Measurements from ENCODE around the gene POU2F1. TPM values are rescaled to one million over a fixed set of nuclear protein-coding genes. Genes with fewer than 3 reads are reported as not detected.

The POU2F1 gene
- total RNA-seq, 1 experiment from 2014 or later, result 29.6 TPM

DNA sequence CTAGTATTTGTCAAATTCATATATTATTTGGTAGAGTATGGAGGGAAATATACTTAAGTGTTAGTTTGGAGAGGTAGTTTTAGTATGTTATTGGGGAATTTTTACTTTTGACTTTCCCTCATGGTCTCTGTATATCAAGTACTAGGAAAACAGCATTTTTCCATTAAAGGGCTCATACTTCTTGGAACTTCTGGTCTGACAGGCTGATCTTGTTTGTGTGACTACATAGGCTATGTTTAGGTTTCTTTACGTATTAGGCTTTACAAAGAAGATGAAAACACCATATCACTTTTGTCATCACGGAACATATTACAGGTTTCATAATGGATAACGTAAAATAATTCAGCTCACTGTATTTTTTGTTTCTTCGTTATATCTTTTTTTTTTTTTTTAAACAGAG is 30.8 kb downstream of the POU2F1 start:
- H3K9me3 Mint-ChIP-seq (ENCODE audit: unreplicated experiment), result no peaks in the 10 kb centered on the region

DNA sequence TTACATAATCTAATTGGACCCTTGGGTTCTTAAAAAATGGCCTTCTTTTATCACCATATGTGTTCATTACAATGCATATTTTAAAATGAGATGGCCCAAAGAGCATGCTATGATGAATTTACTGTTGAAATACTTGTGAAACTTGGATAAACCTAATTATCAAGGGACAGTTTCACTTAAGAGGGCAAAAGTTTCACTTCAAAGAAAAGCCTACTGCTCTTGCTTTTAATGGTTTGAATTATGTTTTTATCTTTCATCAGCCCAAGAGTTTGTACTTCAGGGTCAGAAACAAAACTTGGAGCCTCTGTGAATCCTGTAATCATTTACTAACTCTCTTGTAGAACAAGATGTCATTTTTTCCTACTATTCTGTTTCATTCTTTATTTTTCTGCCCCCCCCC is 32.3 kb downstream of the POU2F1 start:
- no peak for DNase-seq
- no peaks in the 10 kb centered on the region for H3K36me3 ChIP-seq (ENCODE audit: control insufficient read depth, insufficient read depth, low read length)
- intact Hi-C loops (cut with micrococcal nuclease; ENCODE audit: unreplicated experiment), result no loop called here
- H3K9me3 Mint-ChIP-seq (ENCODE audit: unreplicated experiment), result no peaks in the 10 kb centered on the region
- CTCF ChIA-PET, result no interaction called here
- H3K27me3 Mint-ChIP-seq (ENCODE audit: insufficient read depth, unreplicated experiment), result no peaks in the 10 kb centered on the region
- H3K4me1 Mint-ChIP-seq (ENCODE audit: low read depth, unreplicated experiment), result peaks cover 21% of the 10 kb centered on the region
- H3K36me3 Mint-ChIP-seq (ENCODE audit: insufficient read depth, unreplicated experiment), result no peaks in the 10 kb centered on the region
- TF ChIP-seq, protein P1, sequence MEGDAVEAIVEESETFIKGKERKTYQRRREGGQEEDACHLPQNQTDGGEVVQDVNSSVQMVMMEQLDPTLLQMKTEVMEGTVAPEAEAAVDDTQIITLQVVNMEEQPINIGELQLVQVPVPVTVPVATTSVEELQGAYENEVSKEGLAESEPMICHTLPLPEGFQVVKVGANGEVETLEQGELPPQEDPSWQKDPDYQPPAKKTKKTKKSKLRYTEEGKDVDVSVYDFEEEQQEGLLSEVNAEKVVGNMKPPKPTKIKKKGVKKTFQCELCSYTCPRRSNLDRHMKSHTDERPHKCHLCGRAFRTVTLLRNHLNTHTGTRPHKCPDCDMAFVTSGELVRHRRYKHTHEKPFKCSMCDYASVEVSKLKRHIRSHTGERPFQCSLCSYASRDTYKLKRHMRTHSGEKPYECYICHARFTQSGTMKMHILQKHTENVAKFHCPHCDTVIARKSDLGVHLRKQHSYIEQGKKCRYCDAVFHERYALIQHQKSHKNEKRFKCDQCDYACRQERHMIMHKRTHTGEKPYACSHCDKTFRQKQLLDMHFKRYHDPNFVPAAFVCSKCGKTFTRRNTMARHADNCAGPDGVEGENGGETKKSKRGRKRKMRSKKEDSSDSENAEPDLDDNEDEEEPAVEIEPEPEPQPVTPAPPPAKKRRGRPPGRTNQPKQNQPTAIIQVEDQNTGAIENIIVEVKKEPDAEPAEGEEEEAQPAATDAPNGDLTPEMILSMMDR (IDR thresholded peaks at IDR 0.05; ENCODE audit: insufficient read depth in 1 of 2, low read depth in 1 of 2, low read length in 1 of 2, severe bottlenecking in 1 of 2, unreplicated experiment in 1 of 2), result no peak
- POLR2A ChIA-PET, result no interaction called here
- H3K4me3 ChIP-seq (ENCODE audit: low read depth, low read length), result no peak overlapping the region
- no peaks in the 10 kb centered on the region for H3K9me3 ChIP-seq
- H3K4me3 Mint-ChIP-seq (ENCODE audit: unreplicated experiment), result no peak overlapping the region
- H3K27me3 ChIP-seq (replicated peaks; ENCODE audit: control insufficient read depth, insufficient read depth, low read length), result no peaks in the 10 kb centered on the region
- no peak overlapping the region for H3K27ac Mint-ChIP-seq (ENCODE audit: unreplicated experiment)
- no TSS peak for BruUV-seq (replicated peaks)
- H3K4me1 ChIP-seq, result peaks cover 32% of the 10 kb centered on the region

More for the DNA sequence above, 30.8 kb downstream of the POU2F1 start:
- Mint-ChIP-seq H3K27me3 (ENCODE audit: insufficient read depth, unreplicated experiment) (no peaks in the 10 kb centered on the region), H3K4me1 (ENCODE audit: low read depth, unreplicated experiment) (peaks cover 26% of the 10 kb centered on the region), H3K4me3 (ENCODE audit: unreplicated experiment) (no peak overlapping the region), H3K36me3 (ENCODE audit: insufficient read depth, unreplicated experiment) (no peaks in the 10 kb centered on the region), H3K27ac (ENCODE audit: unreplicated experiment) (no peak overlapping the region)
- DNase-seq, result no peak
- BruUV-seq (replicated peaks), result no TSS peak
- Histone ChIP-seq H3K4me3 (ENCODE audit: low read depth, low read length) (no peak overlapping the region), H3K9me3 (no peaks in the 10 kb centered on the region), H3K4me1 (peaks cover 33% of the 10 kb centered on the region), H3K36me3 (ENCODE audit: control insufficient read depth, insufficient read depth, low read length) (no peaks in the 10 kb centered on the region), H3K27me3 (replicated peaks; ENCODE audit: control insufficient read depth, insufficient read depth, low read length) (no peaks in the 10 kb centered on the region)
- POLR2A ChIA-PET, result no interaction called here
- intact Hi-C loops (cut with micrococcal nuclease; ENCODE audit: unreplicated experiment), result no loop called here
- TF ChIP-seq, protein P1 (IDR thresholded peaks at IDR 0.05; ENCODE audit: insufficient read depth in 1 of 2, low read depth in 1 of 2, low read length in 1 of 2, severe bottlenecking in 1 of 2, unreplicated experiment in 1 of 2), result no peak
- CTCF ChIA-PET, result no interaction called here

DNA sequence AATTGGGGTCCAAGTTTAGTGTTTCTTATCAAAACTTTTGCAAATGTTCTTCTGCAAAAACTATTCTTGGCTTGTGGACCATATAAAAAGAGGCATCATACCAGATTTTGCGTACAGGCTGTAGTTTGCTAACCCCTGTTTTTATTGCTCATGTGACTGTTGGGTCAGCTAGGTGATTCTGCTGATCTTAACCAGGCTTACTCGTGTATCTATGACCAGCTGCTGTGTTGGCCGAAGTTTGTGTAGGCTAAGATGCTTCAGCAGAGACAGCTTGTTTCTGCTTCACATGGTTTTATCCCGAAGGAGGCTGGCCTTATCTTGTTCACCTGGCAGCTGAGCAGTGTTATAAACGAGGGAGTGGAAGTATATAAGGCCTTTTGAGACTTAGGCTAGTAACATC is 38.2 kb downstream of the POU2F1 start:
- intact Hi-C loops (cut with micrococcal nuclease; ENCODE audit: unreplicated experiment), result no loop called here
- H3K4me1 Mint-ChIP-seq (ENCODE audit: low read depth, unreplicated experiment), result peaks cover 9% of the 10 kb centered on the region
- CTCF ChIA-PET, result interaction anchor here (0.5 kb wide), 1 partner anchor 11 kb away, joined by 5 read pairs; no protein-coding TSS in a partner anchor
- no peaks in the 10 kb centered on the region for H3K9me3 ChIP-seq
- peaks cover 7% of the 10 kb centered on the region; the same call in 1 of the 2 replicates for H3K4me1 ChIP-seq
- H3K4me3 Mint-ChIP-seq (ENCODE audit: unreplicated experiment), result no peak overlapping the region
- no peak overlapping the region for H3K27ac Mint-ChIP-seq (ENCODE audit: unreplicated experiment)
- H3K27me3 Mint-ChIP-seq (ENCODE audit: insufficient read depth, unreplicated experiment), result no peaks in the 10 kb centered on the region
- no TSS peak for BruUV-seq (replicated peaks)
- no peak overlapping the region for H3K4me3 ChIP-seq (ENCODE audit: low read depth, low read length)
- no peaks in the 10 kb centered on the region for H3K36me3 ChIP-seq (ENCODE audit: control insufficient read depth, insufficient read depth, low read length)
- H3K9me3 Mint-ChIP-seq (ENCODE audit: unreplicated experiment), result no peaks in the 10 kb centered on the region
- TF ChIP-seq, protein P1 (IDR thresholded peaks at IDR 0.05; ENCODE audit: insufficient read depth in 1 of 2, low read depth in 1 of 2, low read length in 1 of 2, severe bottlenecking in 1 of 2, unreplicated experiment in 1 of 2), result no peak
- H3K36me3 Mint-ChIP-seq (ENCODE audit: insufficient read depth, unreplicated experiment), result no peaks in the 10 kb centered on the region
- no peak for DNase-seq
- H3K27me3 ChIP-seq (replicated peaks; ENCODE audit: control insufficient read depth, insufficient read depth, low read length), result no peaks in the 10 kb centered on the region
- POLR2A ChIA-PET, result no interaction called here

Data from Caco-2 (cell line).